ENCODE data around the gene IREB2. TPM values are rescaled to one million over a fixed set of nuclear protein-coding genes. Genes with fewer than 3 reads are reported as not detected.
A peak's percentile ranks its signal among the peaks of the same experiment; 100 is the strongest.

The IREB2 gene
- total and polyA plus RNA-seq, 12 donors: 6.0 to 39.8 (median 30.2) TPM

DNA sequence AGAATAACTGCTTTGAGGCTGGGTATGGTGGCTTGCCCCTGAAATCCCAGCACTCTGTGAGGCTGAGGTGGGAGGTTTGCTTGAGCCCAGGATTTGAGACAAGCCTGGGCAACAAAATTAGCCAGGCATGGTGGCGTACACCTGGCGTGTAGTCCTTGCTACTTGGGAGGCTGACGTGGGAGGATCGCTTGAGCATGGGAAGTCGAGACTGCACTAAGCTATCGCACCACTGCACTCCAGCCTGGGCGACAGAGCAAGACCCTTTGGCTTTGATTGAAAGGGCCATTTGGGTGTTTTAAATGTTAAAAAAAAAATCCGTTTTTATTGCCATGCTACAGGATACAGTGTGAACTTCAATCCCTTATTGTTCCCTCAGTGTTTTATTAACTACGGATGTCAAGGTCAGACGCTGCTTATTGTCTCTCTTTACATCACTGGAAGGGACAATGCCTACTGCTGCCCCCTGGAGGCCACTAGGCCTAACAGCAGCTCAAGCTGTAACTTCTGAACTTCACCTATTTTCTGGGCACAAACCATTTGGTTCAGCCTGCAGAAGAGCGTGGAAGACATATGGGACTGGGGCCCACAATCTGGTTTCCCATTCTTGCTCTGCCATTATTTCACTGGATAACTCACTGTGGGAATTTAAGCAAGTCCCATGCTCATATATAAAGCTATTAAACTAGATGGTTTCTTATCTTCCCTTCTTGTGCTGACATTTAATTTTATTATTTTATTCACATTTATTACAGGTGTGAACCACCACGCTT is 15.3 kb upstream of the IREB2 start:
- ATAC-seq: peak in 7 of 8 donors; percentile 47 to 81 (median 69)
- Histone ChIP-seq H3K4me1 (peaks cover 0 to 11% (median 0%) of the 10 kb centered on the region in 9 donors), H3K4me3 (no peak overlapping the region), H3K36me3 (no peaks in the 10 kb centered on the region), H3K9me3 (no peaks in the 10 kb centered on the region), H3K27me3 (peaks cover 0 to 8% (median 0%) of the 10 kb centered on the region in 7 donors), H3K27ac (no peak overlapping the region)
- peak; percentile 81 to 96 (median 94) for TF ChIP-seq CTCF (IDR thresholded peaks at IDR 0.05)
- intact Hi-C loops (cut with DNase I): loop anchor here (1.0 to 10.0 kb wide), 7 partner anchors 114 to 468 kb away; no protein-coding TSS in a partner anchor
- DNase-seq: peak; percentile 52 to 62
- WGBS, 2 donors: 53 to 57% methylated on average over 12 of the region's 12 CpGs

- peaks cover 0 to 11% (median 0%) of the 10 kb centered on the region in 7 donors for H3K27me3 ChIP-seq
- H3K27ac ChIP-seq: no peak overlapping the region
- no peak for DNase-seq
- ATAC-seq: no peak
- intact Hi-C loops (cut with DNase I): loop anchor here (5.0 to 10.0 kb wide), 5 partner anchors 117 to 470 kb away; no protein-coding TSS in a partner anchor
- H3K9me3 ChIP-seq: no peaks in the 10 kb centered on the region
- H3K4me3 ChIP-seq: no peak overlapping the region
- H3K4me1 ChIP-seq: peaks cover 0 to 11% (median 0%) of the 10 kb centered on the region in 9 donors
- H3K36me3 ChIP-seq: no peaks in the 10 kb centered on the region
- 81% methylated on average over 3 of the region's 3 CpGs for WGBS, 2 donors
- TF ChIP-seq CTCF (IDR thresholded peaks at IDR 0.05): no peak
Observed at GRCh38 chr15:78424673-78425072, 13.3 kb upstream of the IREB2 start.

DNA sequence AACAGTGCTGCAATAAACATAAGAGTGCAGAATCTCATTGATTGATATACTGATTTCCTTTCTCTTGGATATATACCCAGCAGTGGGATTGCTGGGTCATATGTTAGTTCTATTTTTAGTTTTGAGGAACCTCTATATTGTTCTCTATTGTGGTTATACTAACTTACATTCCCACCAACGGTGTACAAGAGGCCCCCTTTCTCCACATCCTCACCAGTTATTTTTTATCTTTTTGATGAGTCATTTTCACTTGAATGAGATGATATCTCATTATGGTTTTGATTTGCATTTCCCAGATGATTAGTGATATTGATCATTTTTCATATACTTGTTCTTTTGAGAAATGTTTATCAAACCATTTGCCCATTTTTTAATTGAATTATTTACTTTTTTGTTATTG is 12.4 kb upstream of the IREB2 start:
- H3K27ac ChIP-seq: no peak overlapping the region

More for the DNA sequence above, 12.4 kb upstream of the IREB2 start:
- peaks cover 0 to 11% (median 0%) of the 10 kb centered on the region in 9 donors for H3K4me1 ChIP-seq
- H3K36me3 ChIP-seq: no peaks in the 10 kb centered on the region
- ATAC-seq (no peak), DNase-seq (no peak)
- H3K27me3 ChIP-seq: peaks cover 0 to 18% (median 0%) of the 10 kb centered on the region in 7 donors
- no peaks in the 10 kb centered on the region for H3K9me3 ChIP-seq
- H3K4me3 ChIP-seq: no peak overlapping the region
- intact Hi-C loops (cut with DNase I): loop anchor here in 3 of 10 donors (10.0 kb wide), 2 partner anchors 311 to 471 kb away; no protein-coding TSS in a partner anchor
- TF ChIP-seq CTCF (IDR thresholded peaks at IDR 0.05): no peak
- 32 to 36% methylated on average over 1 of the region's 1 CpG for WGBS, 2 donors

Measured in heart right ventricle (tissue), 16 donors.